ENCODE data around the gene GNG2. TPM values are rescaled to one million over a fixed set of nuclear protein-coding genes. Genes with fewer than 3 reads are reported as not detected.

GNG2 gene
- total and polyA plus RNA-seq, 2 experiments from 2014 or later: 5.0 to 13.7 TPM

DNA sequence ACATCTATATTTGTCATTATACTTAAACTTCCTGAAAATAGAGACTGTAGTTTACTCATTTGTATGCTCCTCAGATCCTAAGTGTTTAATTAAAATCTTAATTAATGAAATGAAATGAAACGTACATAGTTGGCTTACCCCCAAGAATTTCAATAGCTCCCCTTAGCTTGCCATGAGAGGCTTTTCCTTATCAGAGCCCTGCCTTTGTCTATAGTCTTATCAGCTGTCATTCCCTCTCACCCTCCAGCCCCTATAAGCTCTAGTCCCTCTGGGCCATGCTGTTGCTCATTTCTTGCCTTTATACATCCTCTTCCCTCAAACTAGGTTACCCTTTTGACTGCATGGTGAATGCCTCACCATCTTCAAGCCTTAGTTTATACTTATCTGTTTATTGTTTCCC lies 127.8 kb downstream of the GNG2 start:
- no peaks in the 10 kb centered on the region for H3K9me2 ChIP-seq (replicated peaks; ENCODE audit: insufficient read depth)
- peak overlapping the region; percentile 91 for H2AFZ ChIP-seq
- H3K9me3 ChIP-seq (ENCODE audit: low read depth): no peaks in the 10 kb centered on the region
- no peak for DNase-seq (ENCODE audit: low spot score)
- peaks cover 15% of the 10 kb centered on the region for H3K4me1 ChIP-seq (ENCODE audit: insufficient read depth)
- TF ChIP-seq EZH2 (IDR thresholded peaks at IDR 0.05; ENCODE audit: borderline replicate concordance) (no peak), EZH2phosphoT487 (IDR thresholded peaks at IDR 0.05; ENCODE audit: low read depth, severe bottlenecking, unreplicated experiment) (no peak)
- TF ChIP-seq, protein P1, sequence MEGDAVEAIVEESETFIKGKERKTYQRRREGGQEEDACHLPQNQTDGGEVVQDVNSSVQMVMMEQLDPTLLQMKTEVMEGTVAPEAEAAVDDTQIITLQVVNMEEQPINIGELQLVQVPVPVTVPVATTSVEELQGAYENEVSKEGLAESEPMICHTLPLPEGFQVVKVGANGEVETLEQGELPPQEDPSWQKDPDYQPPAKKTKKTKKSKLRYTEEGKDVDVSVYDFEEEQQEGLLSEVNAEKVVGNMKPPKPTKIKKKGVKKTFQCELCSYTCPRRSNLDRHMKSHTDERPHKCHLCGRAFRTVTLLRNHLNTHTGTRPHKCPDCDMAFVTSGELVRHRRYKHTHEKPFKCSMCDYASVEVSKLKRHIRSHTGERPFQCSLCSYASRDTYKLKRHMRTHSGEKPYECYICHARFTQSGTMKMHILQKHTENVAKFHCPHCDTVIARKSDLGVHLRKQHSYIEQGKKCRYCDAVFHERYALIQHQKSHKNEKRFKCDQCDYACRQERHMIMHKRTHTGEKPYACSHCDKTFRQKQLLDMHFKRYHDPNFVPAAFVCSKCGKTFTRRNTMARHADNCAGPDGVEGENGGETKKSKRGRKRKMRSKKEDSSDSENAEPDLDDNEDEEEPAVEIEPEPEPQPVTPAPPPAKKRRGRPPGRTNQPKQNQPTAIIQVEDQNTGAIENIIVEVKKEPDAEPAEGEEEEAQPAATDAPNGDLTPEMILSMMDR (IDR thresholded peaks at IDR 0.05; ENCODE audit: poor library complexity): no peak
- WGBS (ENCODE audit: low lambda C conversion rate, missing lambda C conversion rate): 38% methylated on average over 1 of the region's 1 CpG
- peak overlapping the region; percentile 76 for H3K27ac ChIP-seq
- peaks cover 4% of the 10 kb centered on the region for H4K20me1 ChIP-seq (ENCODE audit: insufficient read depth, poor library complexity, severe bottlenecking)
- no peak overlapping the region for H3K4me3 ChIP-seq
- peak overlapping the region; percentile 78 for H3K4me2 ChIP-seq
- H3K27me3 ChIP-seq: no peaks in the 10 kb centered on the region
- no peaks in the 10 kb centered on the region for H3K36me3 ChIP-seq (replicated peaks; ENCODE audit: insufficient read depth, low read depth)
- peaks cover 33% of the 10 kb centered on the region for H3K79me2 ChIP-seq

- peak within 1 kb of the TSS; percentile 85 for H3K4me2 ChIP-seq
- no peaks in the 10 kb centered on the region for H3K27me3 ChIP-seq
- H3K4me1 ChIP-seq (ENCODE audit: insufficient read depth): peaks cover 15% of the 10 kb centered on the region
- no peaks in the 10 kb centered on the region for H3K9me3 ChIP-seq (ENCODE audit: low read depth)
- peak; percentile 96 for DNase-seq (ENCODE audit: low spot score)
- no peaks in the 10 kb centered on the region for H3K36me3 ChIP-seq (replicated peaks; ENCODE audit: insufficient read depth, low read depth)
- peak within 1 kb of the TSS; percentile 91 for H2AFZ ChIP-seq
- peak within 1 kb of the TSS; percentile 83 for H3K4me3 ChIP-seq
- TF ChIP-seq, protein P1 (IDR thresholded peaks at IDR 0.05; ENCODE audit: poor library complexity): no peak
- TF ChIP-seq EZH2 (IDR thresholded peaks at IDR 0.05; ENCODE audit: borderline replicate concordance): no peak
- TF ChIP-seq EZH2phosphoT487 (IDR thresholded peaks at IDR 0.05; ENCODE audit: low read depth, severe bottlenecking, unreplicated experiment): no peak
- WGBS (ENCODE audit: low lambda C conversion rate, missing lambda C conversion rate): 1% methylated on average over 69 of the region's 72 CpGs
- no peaks in the 10 kb centered on the region for H3K9me2 ChIP-seq (replicated peaks; ENCODE audit: insufficient read depth)
- peaks cover 4% of the 10 kb centered on the region for H4K20me1 ChIP-seq (ENCODE audit: insufficient read depth, poor library complexity, severe bottlenecking)
- H3K79me2 ChIP-seq: peaks cover 38% of the 10 kb centered on the region
- H3K27ac ChIP-seq: peak within 1 kb of the TSS; percentile 91
Observed at GRCh38 chr14:51989293-51990234, 129.2 kb downstream of the GNG2 start, which contains the start of gene RTRAF. RTRAF (plus strand) TSS chr14:51989546; CDS start chr14:51989640, 94 bp downstream.

DNA sequence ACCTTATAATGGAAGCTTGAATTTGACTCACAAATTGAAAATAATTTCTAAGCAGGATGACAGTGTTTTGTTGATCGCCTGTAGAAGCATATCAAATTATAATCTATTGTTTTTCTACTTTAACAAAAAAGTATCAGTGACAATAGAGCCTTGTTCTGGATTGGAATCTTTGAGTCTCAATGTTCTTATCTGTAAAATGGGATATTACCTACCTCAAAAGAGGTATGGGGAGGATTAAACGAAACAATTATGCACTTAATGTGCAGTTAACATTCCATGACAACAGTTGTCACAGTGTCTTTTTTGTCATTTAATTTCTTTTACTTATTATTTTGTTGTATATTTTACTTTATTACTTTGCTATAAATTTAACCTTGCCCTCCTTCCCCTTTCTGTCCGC lies 130.1 kb downstream of the GNG2 start:
- peak overlapping the region; percentile 83 for H3K4me3 ChIP-seq
- no peak for DNase-seq (ENCODE audit: low spot score)
- TF ChIP-seq, protein P1 (IDR thresholded peaks at IDR 0.05; ENCODE audit: poor library complexity): no peak
- no peak for TF ChIP-seq EZH2phosphoT487 (IDR thresholded peaks at IDR 0.05; ENCODE audit: low read depth, severe bottlenecking, unreplicated experiment)
- TF ChIP-seq EZH2 (IDR thresholded peaks at IDR 0.05; ENCODE audit: borderline replicate concordance): no peak
- H2AFZ ChIP-seq: no peak overlapping the region
- H3K4me2 ChIP-seq: peak overlapping the region; percentile 85
- peaks cover 38% of the 10 kb centered on the region for H3K79me2 ChIP-seq
- H3K9me3 ChIP-seq (ENCODE audit: low read depth): no peaks in the 10 kb centered on the region
- H3K36me3 ChIP-seq (replicated peaks; ENCODE audit: insufficient read depth, low read depth): no peaks in the 10 kb centered on the region
- peaks cover 15% of the 10 kb centered on the region for H3K4me1 ChIP-seq (ENCODE audit: insufficient read depth)
- H4K20me1 ChIP-seq (ENCODE audit: insufficient read depth, poor library complexity, severe bottlenecking): peaks cover 4% of the 10 kb centered on the region
- 88% methylated on average over 3 of the region's 3 CpGs for WGBS (ENCODE audit: low lambda C conversion rate, missing lambda C conversion rate)
- H3K27me3 ChIP-seq: no peaks in the 10 kb centered on the region
- H3K9me2 ChIP-seq (replicated peaks; ENCODE audit: insufficient read depth): no peaks in the 10 kb centered on the region
- peak overlapping the region; percentile 91 for H3K27ac ChIP-seq

All from hepatocyte (in vitro differentiated cells).